HEK293 (cell line): Measurements from ENCODE around the gene RASL11B.

ENCODE experiments used
- CTCF ChIA-PET: fragments of 350-600 bp; formaldehyde crosslinking; extraction: SDS; loops from one replicate; lab custom pipeline; 2021; ENCODE audit warnings: antibody characterized with exemption; lab: Yijun Ruan, JAX
- POLR2A ChIA-PET: fragments of 300-600 bp; formaldehyde crosslinking; extraction: SDS; loops from one replicate; lab custom pipeline; 2020; ENCODE audit warnings: antibody characterized with exemption, inconsistent platforms; lab: Yijun Ruan, JAX
- H3K27ac ChIP-seq: fragments of 200-500 bp; sonication (Bioruptor generic); 2 replicates; pipeline ENCODE4 v1.5.1; 2014; ENCODE audit warnings: low read depth, low read length, control low read depth, inconsistent platforms; ENCODE audit errors: extremely low read depth
- H3K36me3 ChIP-seq, 2 experiments: fragments of 200-500 bp in 1 of 2; sonication (Bioruptor generic) in 1 of 2; 1 replicate in 1 of 2; 2 replicates in 1 of 2; pipeline ENCODE4 v1.5.1; 2014 to 2017; ENCODE audit warnings: inconsistent platforms in 2 of 2, low read length in 2 of 2; ENCODE audit not compliant: control insufficient read depth in 2 of 2, insufficient read depth in 1 of 2
- H3K4me1 ChIP-seq: fragments of 200-500 bp; sonication (Bioruptor generic); 2 replicates; pipeline ENCODE4 v1.5.1; 2014; ENCODE audit warnings: mild to moderate bottlenecking, low read length, inconsistent platforms; ENCODE audit not compliant: control insufficient read depth, insufficient read depth
- H3K4me3 ChIP-seq: 2 replicates; pipeline ENCODE4 v1.5.1; 2011; ENCODE audit warnings: low read depth, mild to moderate bottlenecking, control low read depth, low read length, moderate library complexity
- H3K9me3 ChIP-seq: fragments of 200-500 bp; sonication (Bioruptor generic); 2 replicates; pipeline ENCODE4 v1.5.1; 2014; ENCODE audit warnings: low read depth, low read length, inconsistent platforms; ENCODE audit not compliant: control insufficient read depth, insufficient read depth
- HIC1 ChIP-seq: fragments of 450-650 bp; formaldehyde crosslinking; IDR thresholded peaks from 2 replicates; pipeline ENCODE4 v1.5.1; 2016; ENCODE audit warnings: missing biosample characterization, missing genetic modification characterization
- HOXC10 ChIP-seq: sonication (generic); formaldehyde crosslinking; IDR thresholded peaks from 2 replicates; pipeline ENCODE4 v1.8.1; 2023; ENCODE audit warnings: mild to moderate bottlenecking, missing genetic modification reagents
- KLF8 ChIP-seq: fragments of 450-650 bp; formaldehyde crosslinking; IDR thresholded peaks from 2 replicates; pipeline ENCODE4 v1.5.1; 2016; ENCODE audit warnings: missing biosample characterization, missing genetic modification characterization
- PATZ1 ChIP-seq: fragments of 450-650 bp; formaldehyde crosslinking; IDR thresholded peaks from 2 replicates; pipeline ENCODE4 v1.5.1; 2016; ENCODE audit warnings: missing biosample characterization, missing genetic modification characterization
- SCRT2 ChIP-seq: fragments of 450-650 bp; formaldehyde crosslinking; IDR thresholded peaks from 2 replicates; pipeline ENCODE4 v1.5.1; 2016; ENCODE audit warnings: missing biosample characterization, missing genetic modification characterization
- TCF7L2 ChIP-seq: IDR thresholded peaks from 2 replicates; pipeline ENCODE4 v1.6.1; 2011; ENCODE audit warnings: low read depth, mild to moderate bottlenecking, inconsistent platforms, low read length, moderate library complexity, borderline replicate concordance
- ZBTB26 ChIP-seq: fragments of 450-650 bp; formaldehyde crosslinking; optimal IDR thresholded peaks from 2 replicates; pipeline ENCODE3; 2016; ENCODE audit warnings: missing biosample characterization, mild to moderate bottlenecking, missing genetic modification characterization
- ZFP3 ChIP-seq: fragments of 450-650 bp; formaldehyde crosslinking; IDR thresholded peaks from 2 replicates; pipeline ENCODE4 v1.5.1; 2016; ENCODE audit warnings: low read depth, missing biosample characterization, missing genetic modification characterization
- ZNF138 ChIP-seq: fragments of 450-650 bp; formaldehyde crosslinking; IDR thresholded peaks from 2 replicates; pipeline ENCODE4 v1.5.1; 2016; ENCODE audit warnings: missing biosample characterization, missing genetic modification characterization, borderline replicate concordance
- ZNF23 ChIP-seq: fragments of 450-650 bp; formaldehyde crosslinking; IDR thresholded peaks from 2 replicates; pipeline ENCODE4 v1.5.1; 2016; ENCODE audit warnings: missing biosample characterization, missing genetic modification characterization, borderline replicate concordance
- ZNF239 ChIP-seq: fragments of 450-650 bp; formaldehyde crosslinking; IDR thresholded peaks from 2 replicates; pipeline ENCODE4 v1.5.1; 2016; ENCODE audit warnings: missing biosample characterization, missing genetic modification characterization
- ZNF280D ChIP-seq: fragments of 450-650 bp; formaldehyde crosslinking; IDR thresholded peaks from 2 replicates; pipeline ENCODE4 v1.5.1; 2016; ENCODE audit warnings: missing biosample characterization, missing genetic modification characterization
- ZNF335 ChIP-seq: fragments of 450-650 bp; formaldehyde crosslinking; conservative IDR thresholded peaks from 2 replicates; pipeline ENCODE4 v1.5.1; 2016; ENCODE audit warnings: missing biosample characterization, missing genetic modification characterization
- ZNF404 ChIP-seq: fragments of 450-650 bp; formaldehyde crosslinking; IDR thresholded peaks from 2 replicates; pipeline ENCODE4 v1.5.1; 2017; ENCODE audit warnings: missing biosample characterization, missing genetic modification characterization
- ZNF488 ChIP-seq: fragments of 450-650 bp; formaldehyde crosslinking; IDR thresholded peaks from 2 replicates; pipeline ENCODE4 v1.5.1; 2016; ENCODE audit warnings: missing biosample characterization, missing genetic modification characterization
- ZNF510 ChIP-seq: fragments of 450-650 bp; formaldehyde crosslinking; IDR thresholded peaks from 2 replicates; pipeline ENCODE4 v1.5.1; 2018; ENCODE audit warnings: mild to moderate bottlenecking, missing genetic modification characterization, missing biosample characterization; ENCODE audit not compliant: insufficient replicate concordance
- ZNF530 ChIP-seq: fragments of 450-650 bp; formaldehyde crosslinking; IDR thresholded peaks from 2 replicates; pipeline ENCODE4 v1.5.1; 2016; ENCODE audit warnings: low read depth, missing biosample characterization, missing genetic modification characterization
- ZNF621 ChIP-seq: fragments of 450-650 bp; formaldehyde crosslinking; IDR thresholded peaks from 2 replicates; pipeline ENCODE4 v1.5.1; 2017; ENCODE audit warnings: missing biosample characterization, missing genetic modification characterization
- ZNF701 ChIP-seq: fragments of 450-650 bp; formaldehyde crosslinking; IDR thresholded peaks from 2 replicates; pipeline ENCODE4 v1.5.1; 2016; ENCODE audit warnings: missing biosample characterization, missing genetic modification characterization
- ZNF707 ChIP-seq: fragments of 450-650 bp; formaldehyde crosslinking; IDR thresholded peaks from 2 replicates; pipeline ENCODE4 v1.5.1; 2016; ENCODE audit warnings: missing biosample characterization, missing genetic modification characterization
- ZNF785 ChIP-seq: fragments of 450-650 bp; formaldehyde crosslinking; IDR thresholded peaks from 2 replicates; pipeline ENCODE4 v1.5.1; 2016; ENCODE audit warnings: missing biosample characterization, missing genetic modification characterization
- ZNF837 ChIP-seq: fragments of 450-650 bp; formaldehyde crosslinking; IDR thresholded peaks from 2 replicates; pipeline ENCODE4 v1.5.1; 2016; ENCODE audit warnings: missing biosample characterization, missing genetic modification characterization

RASL11B gene

GRCh38 chr4:52890521-52890791 lies 28.3 kb downstream of the RASL11B start:
- ChIA-PET CTCF (no interaction called here), POLR2A (no interaction called here)
- Histone ChIP-seq H3K4me1 (no peaks in the 10 kb centered on the region), H3K4me3 (no peak overlapping the region), H3K9me3 (no peaks in the 10 kb centered on the region), H3K36me3 (no peaks in the 10 kb centered on the region), H3K27ac (no peak overlapping the region)
- TF ChIP-seq ZNF621 (no peak), TCF7L2 (no peak), HIC1 (tag by site-specific recombination) (no peak), ZNF335 (tag by site-specific recombination) (no peak), ZNF530 (no peak), ZNF785 (tag by site-specific recombination) (no peak), ZNF510 (tag by site-specific recombination) (no peak), HOXC10 (no peak), SCRT2 (no peak), ZNF23 (tag by site-specific recombination) (no peak), ZNF404 (tag by site-specific recombination) (no peak), ZNF280D (tag by site-specific recombination) (no peak), PATZ1 (tag by site-specific recombination) (no peak)

- Histone ChIP-seq H3K36me3 (no peaks in the 10 kb centered on the region), H3K27ac (no peak overlapping the region), H3K4me1 (no peaks in the 10 kb centered on the region), H3K9me3 (no peaks in the 10 kb centered on the region), H3K4me3 (no peak overlapping the region)
- POLR2A ChIA-PET, result no interaction called here
- TF ChIP-seq ZNF488, result no peak
- no peak for TF ChIP-seq ZNF701 (tag by site-specific recombination)
- TF ChIP-seq ZFP3 (tag by site-specific recombination), result no peak
- TF ChIP-seq ZNF837 (tag by site-specific recombination), result no peak
- no peak for TF ChIP-seq ZNF707 (tag by site-specific recombination)
- TF ChIP-seq ZNF138 (tag by site-specific recombination), result no peak
- no peak for TF ChIP-seq ZBTB26
- no peak for TF ChIP-seq ZNF239 (tag by site-specific recombination)
- TF ChIP-seq KLF8, result no peak
- CTCF ChIA-PET, result no interaction called here
Measured at GRCh38 chr4:52891743-52892142, 29.6 kb downstream of the RASL11B start.
